ENCODE data around the gene TCF12.
"Not testable (repeated sequence)": the region's sequence is repeated elsewhere in the genome, so short reads cannot be mapped to it uniquely, and the experiment has no call there.

TCF12 gene

GRCh38 chr15:56943403-56943802 is 25.0 kb downstream of the TCF12 start:
- TF ChIP-seq CTCF (IDR thresholded peaks at IDR 0.05; ENCODE audit: insufficient read depth, missing control alignments): no peak
- DNase-seq (ENCODE audit: insufficient read length, low spot score) (no peak), FAIRE-seq (no peak)

GRCh38 chr15:56944485-56944884 is 26.0 kb downstream of the TCF12 start:
- no peak for DNase-seq (ENCODE audit: insufficient read length, low spot score)
- no peak for FAIRE-seq
- no peak for TF ChIP-seq CTCF (IDR thresholded peaks at IDR 0.05; ENCODE audit: insufficient read depth, missing control alignments)

GRCh38 chr15:56946150-56946549 is 27.7 kb downstream of the TCF12 start:
- TF ChIP-seq CTCF (IDR thresholded peaks at IDR 0.05; ENCODE audit: insufficient read depth, missing control alignments): no peak
- DNase-seq (ENCODE audit: insufficient read length, low spot score) (no peak), FAIRE-seq (no peak)

- TF ChIP-seq CTCF (IDR thresholded peaks at IDR 0.05; ENCODE audit: insufficient read depth, missing control alignments): no peak
- FAIRE-seq: no peak
- no peak for DNase-seq (ENCODE audit: insufficient read length, low spot score)
Observed at GRCh38 chr15:56948000-56948763, 29.7 kb downstream of the TCF12 start.

- DNase-seq (ENCODE audit: insufficient read length, low spot score) (no peak), FAIRE-seq (no peak)
- TF ChIP-seq CTCF (IDR thresholded peaks at IDR 0.05; ENCODE audit: insufficient read depth, missing control alignments): no peak
Observed at GRCh38 chr15:56948764-56949101, 30.3 kb downstream of the TCF12 start.

GRCh38 chr15:56950979-56951378 is 32.5 kb downstream of the TCF12 start:
- DNase-seq (ENCODE audit: insufficient read length, low spot score): no peak
- FAIRE-seq: no peak
- no peak for TF ChIP-seq CTCF (IDR thresholded peaks at IDR 0.05; ENCODE audit: insufficient read depth, missing control alignments)

GRCh38 chr15:56953790-56954189 is 35.3 kb downstream of the TCF12 start:
- FAIRE-seq (no peak), DNase-seq (ENCODE audit: insufficient read length, low spot score) (no peak)
- TF ChIP-seq CTCF (IDR thresholded peaks at IDR 0.05; ENCODE audit: insufficient read depth, missing control alignments): no peak

GRCh38 chr15:56955011-56955410 is 36.6 kb downstream of the TCF12 start:
- DNase-seq (ENCODE audit: insufficient read length, low spot score): not testable (repeated sequence)

More at GRCh38 chr15:56955011-56955410, 36.6 kb downstream of the TCF12 start:
- FAIRE-seq: not testable (repeated sequence)
